K562 (cell line): ENCODE data around the gene CFAP251. TPM values are rescaled to one million over a fixed set of nuclear protein-coding genes. Genes with fewer than 3 reads are reported as not detected.

Experiments
- CHD4 ChIP-seq: fragments of 200-600 bp; sonication (generic); IDR thresholded peaks from 3 replicates; pipeline ENCODE4 v1.6.1; 2012; ENCODE audit warnings: low read depth, mild to moderate bottlenecking, mixed read lengths, low read length, inconsistent platforms; ENCODE audit not compliant: insufficient read depth, insufficient replicate concordance, poor library complexity, severe bottlenecking
- ETV5 ChIP-seq: sonication (generic); formaldehyde crosslinking; IDR thresholded peaks from 2 replicates; pipeline ENCODE4 v1.4.0; 2020; ENCODE audit warnings: low read depth, mild to moderate bottlenecking, missing genetic modification reagents
- ETV6 ChIP-seq, 3 experiments: fragments of 150-350 bp in 1 of 3; sonication (generic) in 1 of 3; formaldehyde crosslinking in 1 of 3; IDR thresholded peaks; 2 replicates each; pipeline versions ENCODE4 v1.6.1 to v1.8.0; 2014 to 2022; ENCODE audit warnings: borderline replicate concordance in 2 of 3, low read depth in 2 of 3, antibody characterized with exemption in 1 of 3, low read length in 1 of 3, mild to moderate bottlenecking in 1 of 3, missing genetic modification reagents in 1 of 3
- EWSR1 ChIP-seq: fragments of 450-650 bp; IDR thresholded peaks from 2 replicates; pipeline ENCODE4 v1.6.1; 2018; ENCODE audit warnings: borderline replicate concordance, mild to moderate bottlenecking, low read depth, moderate library complexity; ENCODE audit not compliant: partially characterized antibody
- FOXK2 ChIP-seq, 2 experiments: fragments of 450-650 bp; IDR thresholded peaks in 1 of 2; conservative IDR thresholded peaks in 1 of 2; 2 replicates each; pipeline ENCODE4 v1.6.1; 2016; ENCODE audit warnings: low read depth in 2 of 2, mild to moderate bottlenecking in 1 of 2
- KLF16 ChIP-seq: IDR thresholded peaks from 2 replicates; pipeline ENCODE4 v1.6.1; 2016; ENCODE audit warnings: antibody characterized with exemption
- MAZ ChIP-seq, 2 experiments: fragments of 450-650 bp in 1 of 2; sonication (generic) in 1 of 2; formaldehyde crosslinking; IDR thresholded peaks in 1 of 2; conservative IDR thresholded peaks in 1 of 2; 2 replicates each; pipeline versions ENCODE4 v1.4.0 to v1.5.0; 2020; ENCODE audit warnings: mild to moderate bottlenecking in 1 of 2, missing genetic modification reagents in 1 of 2
- MTF1 ChIP-seq: fragments of 250-450 bp; sonication (Bioruptor Pico); IDR thresholded peaks from 2 replicates; pipeline ENCODE4 v1.9.0; 2021; ENCODE audit warnings: moderate library complexity, mild to moderate bottlenecking, inconsistent platforms, borderline replicate concordance
- PRPF4 ChIP-seq: fragments of 200-400 bp; formaldehyde crosslinking; IDR thresholded peaks from one replicate; pipeline ENCODE4 v1.6.1; 2017; ENCODE audit warnings: low read length, low read depth, mild to moderate bottlenecking; ENCODE audit not compliant: insufficient read depth, poor library complexity, severe bottlenecking
- PTTG1 ChIP-seq: fragments of 450-650 bp; IDR thresholded peaks from 2 replicates; pipeline ENCODE4 v1.6.1; 2016; ENCODE audit warnings: low read depth, mild to moderate bottlenecking, missing genetic modification characterization, missing compliant biosample characterization
- RNF2 ChIP-seq: sonication (generic); IDR thresholded peaks from 2 replicates; pipeline ENCODE4 v1.6.1; 2016
- SETDB1 ChIP-seq: IDR thresholded peaks from one replicate; pipeline ENCODE4 v1.6.1; 2012; ENCODE audit warnings: low read length, control low read depth, inconsistent platforms
- SRF ChIP-seq, 2 experiments: fragments of 250-450, 450-650 bp in 1 of 2; sonication (Bioruptor Pico) in 1 of 2; sonication (generic) in 1 of 2; formaldehyde crosslinking; IDR thresholded peaks; 2 replicates each; pipeline versions ENCODE4 v1.5.0 to v1.5.1; 2020 to 2022; ENCODE audit warnings: mild to moderate bottlenecking in 1 of 2, missing genetic modification reagents in 1 of 2
- ZNF253 ChIP-seq: fragments of 250-450 bp; sonication (Bioruptor Pico); conservative IDR thresholded peaks from 2 replicates; pipeline ENCODE4 v1.6.1; 2021; ENCODE audit warnings: mild to moderate bottlenecking
- ZNF354B ChIP-seq: fragments of 250-450 bp; sonication (Bioruptor Pico); IDR thresholded peaks from 2 replicates; pipeline ENCODE4 v1.4.0; 2020
- ZNF766 ChIP-seq: fragments of 200-800 bp; sonication (Bioruptor generic); conservative IDR thresholded peaks from 2 replicates; pipeline ENCODE4 v1.6.1; 2016; ENCODE audit warnings: missing genetic modification characterization, missing compliant biosample characterization
- polyA plus RNA-seq, 8 experiments: library from polyadenylated mRNA; depleted of rRNA in 4 of 8; stranded (reverse) in 5 of 8; unstranded in 3 of 8; fragments of >200 nt; fragmentation: Nextera tagmentation in 2 of 8; fragmentation: Illumina TruSeq in 1 of 8; extraction: Ambion mirVana in 2 of 8; extraction: Trizol in 1 of 8; gene quantifications; 2 replicates each; pipeline versions ENCODE4 v1.2.1 to v1.2.3, GENCODE V29; 2011 to 2014; ENCODE audit warnings: inconsistent platforms in 1 of 8, missing spikeins in 1 of 8
- total RNA-seq, 7 experiments: library from RNA; depleted of rRNA in 6 of 7; stranded (reverse); fragments of >200 nt in 6 of 7; fragmentation: Illumina TruSeq in 2 of 7; extraction: Trizol in 2 of 7; gene quantifications; 2 replicates each; pipeline versions ENCODE4 v1.2.1 to v1.2.3, GENCODE V29; 2011 to 2021; ENCODE audit warnings: low replicate concordance in 1 of 7
- TF ChIP-seq, protein P1 (sequence below): fragments of 150-350 bp; IDR thresholded peaks from 2 replicates; pipeline ENCODE4 v1.6.1; 2014; ENCODE audit warnings: low read depth, mild to moderate bottlenecking, low read length, borderline replicate concordance
- TF ChIP-seq, protein P2 (sequence below): sonication (generic); formaldehyde crosslinking; IDR thresholded peaks from 2 replicates; pipeline ENCODE4 v1.8.1; 2022; ENCODE audit warnings: missing genetic modification reagents
- TF ChIP-seq, protein P3 (sequence below): sonication (generic); formaldehyde crosslinking; IDR thresholded peaks from 2 replicates; pipeline ENCODE4 v1.8.0; 2022; ENCODE audit warnings: missing genetic modification reagents, mild to moderate bottlenecking, moderate library complexity, borderline replicate concordance

Gene CFAP251
- total and polyA plus RNA-seq, 9 of the 15 experiments (the other 6 are each of a cell fraction or from before 2014, with no cell fraction given), result 16.6 to 31.0 (median 19.1) TPM

DNA sequence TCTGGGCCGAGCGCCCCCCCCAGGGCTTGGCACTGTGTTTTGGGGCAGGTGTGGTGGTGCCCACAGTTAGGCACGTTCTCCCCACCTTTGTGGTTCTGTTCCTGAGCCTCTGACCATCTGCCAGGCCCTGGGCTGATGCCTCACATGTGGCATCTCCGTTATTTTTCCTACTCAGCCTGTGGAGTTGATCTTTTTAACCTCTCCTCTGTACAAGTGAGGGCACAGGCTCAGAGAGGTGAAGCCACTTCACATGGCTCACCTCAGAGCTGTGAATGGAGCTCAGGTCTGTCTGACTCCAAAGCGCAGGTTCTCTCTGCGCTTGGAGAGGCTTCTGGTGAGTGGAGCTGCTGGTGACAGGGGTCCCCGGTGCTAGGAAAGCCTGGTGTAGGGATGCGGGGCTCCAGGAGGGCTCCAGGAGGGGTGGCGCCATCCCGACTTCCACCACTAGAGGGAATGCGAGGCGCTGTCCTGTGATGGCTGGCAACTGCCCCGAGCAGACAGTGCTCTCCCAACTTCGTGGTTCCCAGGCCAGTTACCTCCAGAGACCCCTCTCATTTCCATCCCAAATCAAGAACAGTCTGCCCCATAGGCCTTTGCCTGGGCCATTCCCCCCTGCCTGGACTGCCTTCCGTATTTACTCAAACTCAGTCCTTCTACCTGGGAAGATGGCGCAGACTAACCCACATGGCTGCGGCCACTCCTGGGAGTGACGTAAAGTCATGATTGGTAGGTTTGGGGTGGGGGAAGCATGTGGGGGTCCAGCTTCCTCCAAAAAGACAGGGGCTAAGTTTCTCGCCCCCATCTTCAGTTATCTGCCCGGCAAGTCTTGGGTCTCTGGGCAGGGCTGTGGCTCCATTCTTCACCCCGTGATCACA lies 113.2 kb downstream of the CFAP251 start (continued):
- TF ChIP-seq, protein P1, sequence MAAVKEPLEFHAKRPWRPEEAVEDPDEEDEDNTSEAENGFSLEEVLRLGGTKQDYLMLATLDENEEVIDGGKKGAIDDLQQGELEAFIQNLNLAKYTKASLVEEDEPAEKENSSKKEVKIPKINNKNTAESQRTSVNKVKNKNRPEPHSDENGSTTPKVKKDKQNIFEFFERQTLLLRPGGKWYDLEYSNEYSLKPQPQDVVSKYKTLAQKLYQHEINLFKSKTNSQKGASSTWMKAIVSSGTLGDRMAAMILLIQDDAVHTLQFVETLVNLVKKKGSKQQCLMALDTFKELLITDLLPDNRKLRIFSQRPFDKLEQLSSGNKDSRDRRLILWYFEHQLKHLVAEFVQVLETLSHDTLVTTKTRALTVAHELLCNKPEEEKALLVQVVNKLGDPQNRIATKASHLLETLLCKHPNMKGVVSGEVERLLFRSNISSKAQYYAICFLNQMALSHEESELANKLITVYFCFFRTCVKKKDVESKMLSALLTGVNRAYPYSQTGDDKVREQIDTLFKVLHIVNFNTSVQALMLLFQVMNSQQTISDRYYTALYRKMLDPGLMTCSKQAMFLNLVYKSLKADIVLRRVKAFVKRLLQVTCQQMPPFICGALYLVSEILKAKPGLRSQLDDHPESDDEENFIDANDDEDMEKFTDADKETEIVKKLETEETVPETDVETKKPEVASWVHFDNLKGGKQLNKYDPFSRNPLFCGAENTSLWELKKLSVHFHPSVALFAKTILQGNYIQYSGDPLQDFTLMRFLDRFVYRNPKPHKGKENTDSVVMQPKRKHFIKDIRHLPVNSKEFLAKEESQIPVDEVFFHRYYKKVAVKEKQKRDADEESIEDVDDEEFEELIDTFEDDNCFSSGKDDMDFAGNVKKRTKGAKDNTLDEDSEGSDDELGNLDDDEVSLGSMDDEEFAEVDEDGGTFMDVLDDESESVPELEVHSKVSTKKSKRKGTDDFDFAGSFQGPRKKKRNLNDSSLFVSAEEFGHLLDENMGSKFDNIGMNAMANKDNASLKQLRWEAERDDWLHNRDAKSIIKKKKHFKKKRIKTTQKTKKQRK, result no peak
- TF ChIP-seq PTTG1 (tag) (no peak), ZNF253 (CRISPR knock-in tag) (no peak), EWSR1 (no peak), ZNF766 (CRISPR knock-in tag) (no peak), FOXK2 (conservative IDR thresholded peaks at IDR 0.05 in 1 of 2, IDR thresholded peaks at IDR 0.05 in 1 of 2; ENCODE audit: low read depth in 2 of 2) (no peak), SETDB1 (no peak), MAZ (CRISPR knock-in tag; conservative IDR thresholded peaks at IDR 0.05 in 1 of 2, IDR thresholded peaks at IDR 0.05 in 1 of 2) (peak in 1 of 2 experiments; percentile 24; a peak in 1 of 4 replicates), RNF2 (no peak), ETV6 (IDR thresholded peaks at IDR 0.05; ENCODE audit: borderline replicate concordance in 1 of 2, low read depth in 2 of 2, low read length in 1 of 2) (no peak), ETV6 (CRISPR knock-in tag; IDR thresholded peaks at IDR 0.05; ENCODE audit: borderline replicate concordance) (no peak), SRF (CRISPR knock-in tag; IDR thresholded peaks at IDR 0.05) (no peak), ZNF354B (CRISPR knock-in tag) (no peak), PRPF4 (no peak), ETV5 (CRISPR knock-in tag) (no peak), KLF16 (0 out of 2 replicates have a peak, but pooled peaks have one; percentile 32), CHD4 (no peak), MTF1 (no peak)
- TF ChIP-seq, protein P2, sequence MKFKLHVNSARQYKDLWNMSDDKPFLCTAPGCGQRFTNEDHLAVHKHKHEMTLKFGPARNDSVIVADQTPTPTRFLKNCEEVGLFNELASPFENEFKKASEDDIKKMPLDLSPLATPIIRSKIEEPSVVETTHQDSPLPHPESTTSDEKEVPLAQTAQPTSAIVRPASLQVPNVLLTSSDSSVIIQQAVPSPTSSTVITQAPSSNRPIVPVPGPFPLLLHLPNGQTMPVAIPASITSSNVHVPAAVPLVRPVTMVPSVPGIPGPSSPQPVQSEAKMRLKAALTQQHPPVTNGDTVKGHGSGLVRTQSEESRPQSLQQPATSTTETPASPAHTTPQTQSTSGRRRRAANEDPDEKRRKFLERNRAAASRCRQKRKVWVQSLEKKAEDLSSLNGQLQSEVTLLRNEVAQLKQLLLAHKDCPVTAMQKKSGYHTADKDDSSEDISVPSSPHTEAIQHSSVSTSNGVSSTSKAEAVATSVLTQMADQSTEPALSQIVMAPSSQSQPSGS (CRISPR knock-in tag), result no peak
- TF ChIP-seq, protein P3, sequence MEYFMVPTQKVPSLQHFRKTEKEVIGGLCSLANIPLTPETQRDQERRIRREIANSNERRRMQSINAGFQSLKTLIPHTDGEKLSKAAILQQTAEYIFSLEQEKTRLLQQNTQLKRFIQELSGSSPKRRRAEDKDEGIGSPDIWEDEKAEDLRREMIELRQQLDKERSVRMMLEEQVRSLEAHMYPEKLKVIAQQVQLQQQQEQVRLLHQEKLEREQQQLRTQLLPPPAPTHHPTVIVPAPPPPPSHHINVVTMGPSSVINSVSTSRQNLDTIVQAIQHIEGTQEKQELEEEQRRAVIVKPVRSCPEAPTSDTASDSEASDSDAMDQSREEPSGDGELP (CRISPR knock-in tag), result no peak
